ENCODE results near the gene APOBEC3H.

APOBEC3H gene

DNA sequence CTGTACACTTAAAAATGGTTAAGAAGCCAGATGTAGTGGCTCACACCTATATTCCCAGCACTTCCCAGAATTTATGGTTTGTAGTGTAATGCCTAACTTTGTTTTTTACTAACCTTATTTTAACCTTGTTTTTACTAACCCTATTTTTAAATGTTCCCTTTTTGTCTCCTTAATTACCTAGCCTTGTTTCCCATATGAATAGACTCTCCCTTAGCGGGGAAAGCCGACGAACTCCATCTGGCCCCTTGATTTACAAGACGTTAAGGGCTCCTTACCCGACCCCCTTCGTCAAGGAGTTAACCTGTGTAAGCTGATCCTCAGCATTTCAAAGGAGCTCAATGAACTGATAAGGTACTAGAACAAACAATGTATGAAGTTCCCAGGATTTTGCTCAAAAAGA is 17.1 kb downstream of the APOBEC3H start:
- no peak for DNase-seq

DNA sequence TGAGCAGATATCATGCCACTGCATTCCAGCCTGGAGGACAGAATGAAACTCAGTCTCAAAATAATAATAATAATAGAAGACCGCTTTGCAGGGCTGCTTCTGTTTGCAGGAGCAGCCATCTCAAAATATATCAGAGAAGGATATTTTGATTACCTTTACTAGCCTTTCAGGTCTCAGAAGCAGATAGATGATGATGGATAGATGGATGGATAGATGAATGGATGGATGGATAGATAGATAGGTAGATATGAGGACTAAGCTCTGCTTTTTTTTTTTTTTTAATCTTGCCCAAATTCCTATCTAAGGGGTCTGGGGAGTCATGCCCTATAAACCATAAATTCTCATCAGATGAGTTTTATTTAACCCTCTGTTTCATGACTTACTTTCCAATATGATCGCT is 18.5 kb downstream of the APOBEC3H start:
- DNase-seq, result no peak

DNA sequence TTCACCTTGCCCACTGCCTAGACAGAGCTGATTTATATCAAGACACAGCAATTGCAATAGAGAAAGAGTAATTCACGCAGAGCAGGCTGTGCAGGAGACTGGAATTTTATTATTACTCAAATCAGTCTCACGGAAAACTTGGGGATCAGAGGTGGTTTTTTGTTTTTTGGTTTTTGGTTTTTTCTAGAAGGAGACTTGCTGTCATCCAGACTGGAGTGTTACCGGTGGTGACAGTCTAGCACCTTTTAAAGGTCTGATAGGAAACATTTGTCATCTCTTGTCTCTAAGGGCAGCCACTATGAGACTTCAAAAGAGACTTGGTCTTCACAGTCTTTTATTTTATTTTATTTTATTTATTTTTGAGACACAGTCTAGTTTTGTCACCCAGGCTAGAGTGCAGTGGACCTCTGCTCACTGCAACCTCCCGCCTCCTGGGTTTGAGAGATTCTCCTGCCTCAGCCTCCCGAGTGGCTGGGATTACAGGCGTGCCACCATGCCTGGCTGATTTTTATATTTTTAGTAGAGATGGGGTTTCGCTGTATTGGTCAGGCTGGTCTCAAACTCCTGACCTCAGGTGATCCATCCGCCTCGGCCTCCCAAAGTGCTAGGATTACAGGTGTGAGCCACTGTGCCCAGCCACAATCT is 19.1 kb downstream of the APOBEC3H start:
- no peak for DNase-seq

GRCh38 chr22:39117585-39118191 is 20.6 kb downstream of the APOBEC3H start:
- DNase-seq, result peak; percentile 52

DNA sequence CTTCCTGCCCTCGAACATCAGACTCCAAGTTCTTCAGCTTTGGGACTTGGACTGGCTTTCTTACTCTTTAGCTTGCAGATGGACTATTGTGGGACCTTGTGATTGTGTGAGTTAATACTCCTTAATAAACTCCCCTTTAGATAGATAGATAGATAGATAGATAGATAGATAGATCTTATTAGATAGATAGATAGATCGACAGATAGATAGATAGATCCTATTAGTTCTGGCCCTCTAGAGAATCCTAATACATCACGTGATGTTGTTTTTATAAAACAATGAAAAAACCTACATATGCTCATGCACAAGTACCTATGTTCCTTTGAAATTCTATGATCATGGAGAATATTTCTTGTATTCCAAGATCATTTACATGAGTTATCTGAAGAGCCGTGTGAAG is 23.9 kb downstream of the APOBEC3H start:
- DNase-seq, result no peak

- DNase-seq, result no peak
Measured at GRCh38 chr22:39122772-39123470, 25.9 kb downstream of the APOBEC3H start.

- no peak for DNase-seq
Measured at GRCh38 chr22:39123751-39124581, 26.9 kb downstream of the APOBEC3H start.

GRCh38 chr22:39125622-39126021 is 28.6 kb downstream of the APOBEC3H start:
- no peak for DNase-seq

- DNase-seq, result no peak
Measured at GRCh38 chr22:39128508-39128907, 31.5 kb downstream of the APOBEC3H start.

GRCh38 chr22:39129081-39129480 is 32.0 kb downstream of the APOBEC3H start:
- DNase-seq, result no peak

- no peak for DNase-seq
Measured at GRCh38 chr22:39129746-39130145, 32.7 kb downstream of the APOBEC3H start.

DNA sequence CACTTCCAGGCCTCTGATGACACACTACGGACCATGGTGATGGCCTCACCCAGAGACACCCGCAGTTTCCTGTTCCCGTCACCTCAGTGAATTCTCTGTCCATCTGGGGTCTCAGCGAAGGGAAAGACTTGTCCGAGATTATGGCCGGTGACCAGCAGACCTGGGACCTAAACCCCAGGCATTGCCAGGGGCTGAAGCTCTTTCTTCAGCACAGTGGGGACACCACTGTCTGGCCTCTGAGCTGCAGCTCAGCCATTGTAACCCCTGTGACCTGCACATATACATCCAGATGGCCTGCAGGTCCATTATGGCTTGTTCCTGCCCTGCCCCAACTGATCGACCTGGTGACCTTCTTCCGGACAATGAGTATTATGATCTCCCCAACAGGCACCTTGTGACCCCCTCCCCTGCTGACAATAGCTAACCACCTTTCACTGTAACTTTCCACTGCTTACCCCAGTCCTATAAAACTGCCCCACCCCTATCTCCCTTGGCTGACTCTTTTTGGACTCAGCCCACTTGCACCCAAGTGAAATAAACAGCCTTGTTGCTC is 33.2 kb downstream of the APOBEC3H start:
- DNase-seq, result no peak

- DNase-seq, result peak; percentile 10
Measured at GRCh38 chr22:39130892-39131855, 34.1 kb downstream of the APOBEC3H start.

DNA sequence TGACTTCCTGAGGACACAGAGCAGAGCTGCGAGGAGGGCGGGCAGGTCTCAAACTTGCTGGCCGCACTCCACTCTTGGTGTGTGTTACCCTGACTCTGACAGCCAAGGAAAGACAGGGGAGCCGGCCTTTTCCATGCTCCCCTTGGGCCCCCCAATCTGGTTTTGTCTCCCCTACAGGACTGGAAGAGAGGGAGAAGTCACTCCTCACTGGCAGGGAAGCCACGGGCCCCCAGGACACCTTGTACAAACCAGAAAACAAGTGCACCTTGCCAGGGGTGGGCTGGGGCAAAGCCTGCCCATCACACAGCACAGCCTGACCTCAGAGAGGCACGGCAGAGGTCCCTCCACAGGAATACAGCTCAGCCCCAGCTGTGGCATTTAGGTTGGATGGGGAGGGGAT is 35.2 kb downstream of the APOBEC3H start:
- DNase-seq, result no peak

DNA sequence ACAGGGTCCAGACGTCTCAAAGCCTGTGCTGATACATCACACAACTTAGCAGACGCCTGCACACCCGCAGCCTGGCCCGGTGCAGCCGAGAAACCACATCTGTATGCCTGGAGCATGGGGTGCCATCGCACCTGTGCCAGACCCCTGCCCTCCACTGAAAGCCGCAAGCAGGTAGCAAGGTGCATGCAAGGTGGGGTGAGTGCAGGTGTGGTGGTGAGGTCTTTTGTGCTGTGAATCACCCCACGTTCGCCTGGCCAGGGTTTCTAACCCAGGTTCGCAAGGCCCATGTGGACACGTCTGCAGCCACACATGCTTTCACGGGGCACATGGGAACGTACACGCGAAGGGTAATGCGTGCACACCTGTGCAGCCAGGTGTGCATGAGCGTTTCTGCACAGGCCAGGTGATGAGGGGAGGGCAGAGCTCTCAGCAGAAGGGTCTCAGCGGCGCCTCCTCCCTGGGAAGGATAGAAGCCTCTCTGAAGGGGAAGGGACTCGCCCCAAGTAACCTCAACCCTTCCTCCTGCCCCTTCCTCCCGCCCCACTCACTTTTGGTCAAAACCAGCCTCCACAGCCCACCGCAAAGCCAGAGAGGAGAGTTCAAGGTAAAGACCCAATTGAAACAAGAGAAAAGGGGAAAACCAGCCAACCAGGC is 36.0 kb downstream of the APOBEC3H start:
- DNase-seq, result no peak

DNA sequence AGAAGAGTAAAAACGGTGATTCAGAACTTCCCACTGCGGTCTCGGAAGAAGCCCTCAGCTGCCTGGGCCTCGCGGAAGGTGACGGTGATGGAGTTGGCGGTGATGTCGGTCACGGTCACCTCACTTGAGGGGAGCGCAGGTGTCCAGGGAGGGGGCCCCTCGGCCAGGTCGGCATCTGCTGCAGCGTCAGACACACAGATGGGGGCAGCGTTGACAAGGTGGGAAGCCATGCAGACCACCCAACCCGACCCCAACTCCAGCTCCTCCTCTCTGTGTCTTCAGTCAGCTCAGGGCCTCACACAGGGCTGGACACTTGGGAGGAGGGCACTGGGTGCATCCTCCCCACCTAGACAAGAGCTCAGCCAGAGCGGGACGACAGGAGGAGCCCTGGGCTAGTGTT is 36.8 kb downstream of the APOBEC3H start:
- no peak for DNase-seq

DNA sequence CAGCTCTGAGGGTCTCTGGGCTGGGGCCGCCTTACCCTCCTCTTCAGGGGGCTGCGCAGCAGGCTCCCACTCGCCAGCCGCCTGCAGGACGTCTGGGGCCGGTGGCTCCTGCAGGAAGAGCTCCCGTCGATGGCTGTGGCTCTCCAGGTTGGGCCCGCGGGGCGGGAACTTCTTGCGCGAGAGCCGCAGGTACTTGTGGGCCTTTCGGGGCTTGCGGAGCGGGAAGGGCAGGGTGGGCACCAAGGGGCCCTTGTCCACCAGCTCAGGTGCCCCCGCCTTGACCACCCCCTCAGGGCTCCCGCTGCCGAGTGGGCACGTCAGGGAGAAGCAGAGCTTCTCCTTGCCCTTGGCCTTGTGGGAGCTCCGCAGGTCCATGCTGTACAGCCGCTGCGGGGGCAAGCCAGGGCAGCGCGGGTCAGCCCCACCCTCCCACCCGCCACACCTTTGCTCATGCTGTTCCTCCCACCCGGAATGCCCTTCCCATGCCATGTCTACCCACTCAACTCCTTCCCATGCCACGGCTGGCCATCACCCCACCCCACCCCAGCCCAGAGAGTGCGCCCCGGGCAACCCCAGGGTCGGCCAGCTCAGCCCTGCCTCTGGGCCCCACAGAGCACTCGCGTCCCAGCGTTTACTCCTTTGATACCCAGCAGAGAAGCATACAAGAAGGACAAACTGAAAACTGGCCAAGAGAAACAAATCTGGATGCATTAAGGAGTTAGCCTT is 37.5 kb downstream of the APOBEC3H start:
- DNase-seq, result no peak

DNA sequence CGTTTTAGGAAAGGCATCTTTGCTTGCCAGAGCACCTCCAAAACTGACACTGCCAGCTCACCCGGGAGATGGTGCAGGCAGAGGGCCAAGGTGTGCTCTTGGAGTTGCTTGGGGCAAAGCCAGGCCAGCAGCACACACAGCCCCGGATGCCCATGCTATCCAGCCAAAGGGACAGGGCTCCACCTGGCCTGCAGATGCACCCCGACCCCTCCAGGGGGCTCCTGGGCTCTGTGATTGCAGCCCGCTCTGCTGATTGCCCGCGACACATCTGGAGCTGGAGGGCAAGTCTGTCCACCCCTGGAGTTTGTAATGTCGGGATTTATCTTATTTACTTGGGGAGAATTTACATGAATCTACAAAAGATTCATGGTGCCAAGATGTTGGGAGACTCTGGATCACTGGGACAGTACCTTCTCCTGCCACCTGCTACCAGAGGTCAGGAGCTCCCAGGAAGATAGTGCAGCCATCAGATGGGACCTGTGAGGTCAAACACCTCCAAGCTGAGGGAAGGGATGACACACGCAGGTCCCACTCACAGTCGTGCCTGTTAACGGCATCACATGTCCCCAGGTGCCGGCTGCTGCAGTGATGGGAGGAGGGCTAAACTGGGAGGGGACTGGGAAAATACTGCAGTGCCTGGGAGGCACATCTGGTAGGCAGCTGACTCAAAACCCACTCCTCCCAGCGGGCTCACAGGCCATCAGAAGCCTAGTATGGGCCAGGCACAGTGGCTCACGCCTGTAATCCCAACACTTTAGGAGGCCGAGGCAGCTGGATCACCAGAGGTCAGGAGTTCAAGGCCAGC is 38.2 kb downstream of the APOBEC3H start:
- DNase-seq, result peak; percentile 60

DNA sequence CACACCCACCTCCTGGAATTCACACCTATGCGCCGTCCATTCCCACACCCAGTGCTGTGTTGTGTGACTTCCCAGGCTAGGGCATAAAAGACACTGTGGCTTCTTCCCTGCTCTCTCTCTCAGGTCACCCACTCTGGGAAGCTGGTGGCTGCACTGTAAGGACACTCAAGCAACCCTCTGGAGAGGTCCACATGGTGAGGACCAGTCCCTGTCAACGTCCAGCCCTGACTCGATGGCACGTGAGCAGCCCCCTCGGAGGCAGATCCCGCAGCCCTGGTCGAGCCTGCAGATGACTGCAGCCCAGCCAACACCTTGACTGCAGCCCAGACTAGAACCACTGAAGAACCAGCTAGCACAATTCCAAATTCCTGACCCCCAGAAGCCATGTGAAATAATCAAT is 39.3 kb downstream of the APOBEC3H start:
- DNase-seq, result no peak

Measured in fibroblast of skin of scalp (primary cell).